ENCODE measurements around the gene POC1A.

DNA sequence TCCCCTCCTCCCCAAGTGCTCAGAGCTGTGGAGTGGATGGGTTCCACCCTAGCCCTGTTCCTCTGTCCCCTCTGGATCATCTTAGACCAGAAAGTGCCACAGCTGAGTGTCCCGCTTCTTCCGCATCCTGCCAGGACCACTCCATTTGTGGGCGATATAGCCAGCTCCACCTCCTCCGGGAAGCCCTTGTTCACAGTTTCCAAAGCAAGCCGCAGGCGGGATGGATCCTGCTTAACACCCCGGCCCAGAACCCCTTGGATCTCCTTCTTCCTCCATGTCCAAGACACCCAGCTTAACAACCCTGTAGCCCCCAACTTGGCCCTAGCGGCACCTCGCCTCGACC, 43.2 kb upstream of the POC1A start:
- TF ChIP-seq, protein P1, sequence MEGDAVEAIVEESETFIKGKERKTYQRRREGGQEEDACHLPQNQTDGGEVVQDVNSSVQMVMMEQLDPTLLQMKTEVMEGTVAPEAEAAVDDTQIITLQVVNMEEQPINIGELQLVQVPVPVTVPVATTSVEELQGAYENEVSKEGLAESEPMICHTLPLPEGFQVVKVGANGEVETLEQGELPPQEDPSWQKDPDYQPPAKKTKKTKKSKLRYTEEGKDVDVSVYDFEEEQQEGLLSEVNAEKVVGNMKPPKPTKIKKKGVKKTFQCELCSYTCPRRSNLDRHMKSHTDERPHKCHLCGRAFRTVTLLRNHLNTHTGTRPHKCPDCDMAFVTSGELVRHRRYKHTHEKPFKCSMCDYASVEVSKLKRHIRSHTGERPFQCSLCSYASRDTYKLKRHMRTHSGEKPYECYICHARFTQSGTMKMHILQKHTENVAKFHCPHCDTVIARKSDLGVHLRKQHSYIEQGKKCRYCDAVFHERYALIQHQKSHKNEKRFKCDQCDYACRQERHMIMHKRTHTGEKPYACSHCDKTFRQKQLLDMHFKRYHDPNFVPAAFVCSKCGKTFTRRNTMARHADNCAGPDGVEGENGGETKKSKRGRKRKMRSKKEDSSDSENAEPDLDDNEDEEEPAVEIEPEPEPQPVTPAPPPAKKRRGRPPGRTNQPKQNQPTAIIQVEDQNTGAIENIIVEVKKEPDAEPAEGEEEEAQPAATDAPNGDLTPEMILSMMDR (IDR thresholded peaks at IDR 0.05): no peak
- no peak for TF ChIP-seq EZH2 (IDR thresholded peaks at IDR 0.05; ENCODE audit: borderline replicate concordance, insufficient read depth, low read depth, low read length, poor library complexity, severe bottlenecking)
